HepG2 (cell line): Measurements from ENCODE around the gene AMIGO1. TPM values are rescaled to one million over a fixed set of nuclear protein-coding genes. Genes with fewer than 3 reads are reported as not detected.

Experiments used
- CBX2 ChIP-seq, 2 experiments: fragments of 200-600 bp in 1 of 2; sonication (generic); formaldehyde crosslinking in 1 of 2; IDR thresholded peaks; 2 replicates each; pipeline versions ENCODE4 v1.7.0 to v1.8.1; 2018 to 2022; ENCODE audit warnings: low read depth in 2 of 2, low read length in 1 of 2, mild to moderate bottlenecking in 1 of 2, missing genetic modification reagents in 1 of 2
- FOXJ3 ChIP-seq: sonication (generic); formaldehyde crosslinking; IDR thresholded peaks from 2 replicates; pipeline ENCODE4 v1.4.0; 2020; ENCODE audit warnings: missing genetic modification reagents, mild to moderate bottlenecking, borderline replicate concordance
- GPBP1L1 ChIP-seq: sonication (generic); formaldehyde crosslinking; IDR thresholded peaks from 2 replicates; pipeline ENCODE4 v1.5.0; 2020; ENCODE audit warnings: mild to moderate bottlenecking, missing genetic modification reagents
- ISL2 ChIP-seq: sonication (generic); formaldehyde crosslinking; IDR thresholded peaks from 2 replicates; pipeline ENCODE4 v1.5.0; 2020; ENCODE audit warnings: missing genetic modification reagents
- MNT ChIP-seq: fragments of 450-650 bp; IDR thresholded peaks from 2 replicates; pipeline ENCODE4 v1.6.1; 2016
- POLR2AphosphoS5 ChIP-seq: IDR thresholded peaks from 2 replicates; pipeline ENCODE4 v1.6.1; 2012; ENCODE audit warnings: low read depth, low read length
- THRA ChIP-seq: sonication (generic); formaldehyde crosslinking; IDR thresholded peaks from 2 replicates; pipeline ENCODE4 v1.4.0; 2020; ENCODE audit warnings: missing genetic modification reagents, borderline replicate concordance
- ZNF18 ChIP-seq: sonication (generic); formaldehyde crosslinking; IDR thresholded peaks from 2 replicates; pipeline ENCODE4 v1.8.0; 2022; ENCODE audit warnings: mild to moderate bottlenecking, missing genetic modification reagents; ENCODE audit not compliant: insufficient replicate concordance
- ZNF281 ChIP-seq: sonication (generic); formaldehyde crosslinking; IDR thresholded peaks from 2 replicates; pipeline ENCODE4 v1.4.0; 2020; ENCODE audit warnings: missing genetic modification reagents, borderline replicate concordance
- ZNF556 ChIP-seq: sonication (generic); formaldehyde crosslinking; IDR thresholded peaks from 2 replicates; pipeline ENCODE4 v1.4.0; 2020; ENCODE audit warnings: mild to moderate bottlenecking, missing genetic modification reagents, borderline replicate concordance
- ZNF597 ChIP-seq: sonication (generic); formaldehyde crosslinking; IDR thresholded peaks from 2 replicates; pipeline ENCODE4 v1.5.0; 2020; ENCODE audit warnings: missing genetic modification reagents
- ZNF850 ChIP-seq: sonication (generic); formaldehyde crosslinking; conservative IDR thresholded peaks from 2 replicates; pipeline ENCODE4 v1.9.0; 2021; ENCODE audit warnings: mild to moderate bottlenecking, missing genetic modification reagents
- polyA plus RNA-seq, 8 experiments: library from polyadenylated mRNA; depleted of rRNA in 3 of 8; stranded (reverse) in 7 of 8; unstranded in 1 of 8; fragments of >200 nt; fragmentation: Illumina TruSeq in 4 of 8; extraction: Trizol in 4 of 8; gene quantifications; 2 replicates each; pipeline versions ENCODE4 v1.2.1 to v1.2.3, GENCODE V29; 2011 to 2016; ENCODE audit warnings: low read depth in 4 of 8, missing spikeins in 1 of 8, mixed read lengths in 1 of 8; ENCODE audit not compliant: insufficient read depth in 1 of 8
- total RNA-seq, 5 experiments: library from RNA; depleted of rRNA; stranded (reverse); fragments of >200 nt; fragmentation: Illumina TruSeq; extraction: Trizol; gene quantifications; 2 replicates each; pipeline ENCODE4 v1.2.3, GENCODE V29; 2016; ENCODE audit warnings: low read depth in 1 of 5

Gene AMIGO1
- total and polyA plus RNA-seq, 2 of the 13 experiments (the other 11 are each of a cell fraction or from before 2014, with no cell fraction given): 0.40 to 1.3 TPM

GRCh38 chr1:109557520-109557919, 48.0 kb upstream of the AMIGO1 start (continued):
- TF ChIP-seq GPBP1L1 (CRISPR knock-in tag) (no peak), FOXJ3 (CRISPR knock-in tag) (no peak), ZNF281 (CRISPR knock-in tag) (no peak), POLR2AphosphoS5 (no peak), CBX2 (IDR thresholded peaks at IDR 0.05; ENCODE audit: low read depth, low read length) (no peak), CBX2 (CRISPR knock-in tag; IDR thresholded peaks at IDR 0.05; ENCODE audit: low read depth) (no peak), ZNF18 (CRISPR knock-in tag) (no peak), ZNF597 (CRISPR knock-in tag) (no peak), MNT (no peak), THRA (CRISPR knock-in tag) (no peak), ZNF556 (CRISPR knock-in tag) (no peak), ZNF850 (CRISPR knock-in tag) (no peak), ISL2 (CRISPR knock-in tag) (no peak)
